ENCODE data around the gene UBE3C. TPM values are rescaled to one million over a fixed set of nuclear protein-coding genes. Genes with fewer than 3 reads are reported as not detected.

UBE3C gene
- polyA plus RNA-seq, 1 donor: 45.6 TPM

DNA sequence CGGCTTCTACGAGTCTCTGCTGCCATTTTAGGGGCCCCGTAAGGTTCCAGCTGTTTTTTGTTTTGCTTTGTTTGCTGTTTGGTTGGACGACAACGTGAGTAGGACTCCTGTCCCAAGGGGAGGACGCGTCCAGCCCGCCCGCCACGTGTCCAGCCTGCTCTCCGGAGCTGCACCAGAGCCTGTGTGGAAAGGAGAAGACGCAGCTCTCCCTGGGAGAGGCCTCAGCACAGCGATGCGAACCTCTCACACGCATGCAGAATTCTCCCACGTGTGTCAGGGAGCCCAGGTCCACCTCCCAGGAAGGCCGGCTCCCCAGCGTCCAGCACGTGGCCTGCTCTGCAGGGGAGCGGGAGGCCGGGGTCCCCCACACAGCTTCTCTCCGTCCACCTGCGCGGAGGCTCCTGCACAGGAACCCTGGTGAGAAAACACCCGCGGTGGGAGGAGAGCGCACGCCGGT, 161.7 kb downstream of the UBE3C start:
- H3K4me3 ChIP-seq (ENCODE audit: low read length): no peak overlapping the region
- no CpG with 5 or more reads among the region's 29 CpGs for WGBS (ENCODE audit: insufficient coverage, low lambda C conversion rate)
- no peak for DNase-seq
- no peak overlapping the region for H3K27ac ChIP-seq (ENCODE audit: low read length)
- H3K36me3 ChIP-seq (ENCODE audit: control insufficient read depth, insufficient read depth, low read length): no peaks in the 10 kb centered on the region
- no peaks in the 10 kb centered on the region for H3K27me3 ChIP-seq (ENCODE audit: control insufficient read depth, insufficient read depth, low read length)
- H3K9me3 ChIP-seq (ENCODE audit: control insufficient read depth, low read depth, low read length): peaks cover 11% of the 10 kb centered on the region
- no peaks in the 10 kb centered on the region for H3K4me1 ChIP-seq (ENCODE audit: control insufficient read depth, insufficient read depth, low read length)

- Histone ChIP-seq H3K36me3 (ENCODE audit: control insufficient read depth, insufficient read depth, low read length) (no peaks in the 10 kb centered on the region), H3K9me3 (ENCODE audit: control insufficient read depth, low read depth, low read length) (peaks cover 11% of the 10 kb centered on the region), H3K27me3 (ENCODE audit: control insufficient read depth, insufficient read depth, low read length) (no peaks in the 10 kb centered on the region), H3K4me3 (ENCODE audit: low read length) (no peak overlapping the region), H3K27ac (ENCODE audit: low read length) (no peak overlapping the region), H3K4me1 (ENCODE audit: control insufficient read depth, insufficient read depth, low read length) (no peaks in the 10 kb centered on the region)
- no peak for DNase-seq
- 100% methylated on average over 2 of the region's 10 CpGs for WGBS (ENCODE audit: insufficient coverage, low lambda C conversion rate)
Observed at GRCh38 chr7:157301610-157302120, 162.9 kb downstream of the UBE3C start.

DNA sequence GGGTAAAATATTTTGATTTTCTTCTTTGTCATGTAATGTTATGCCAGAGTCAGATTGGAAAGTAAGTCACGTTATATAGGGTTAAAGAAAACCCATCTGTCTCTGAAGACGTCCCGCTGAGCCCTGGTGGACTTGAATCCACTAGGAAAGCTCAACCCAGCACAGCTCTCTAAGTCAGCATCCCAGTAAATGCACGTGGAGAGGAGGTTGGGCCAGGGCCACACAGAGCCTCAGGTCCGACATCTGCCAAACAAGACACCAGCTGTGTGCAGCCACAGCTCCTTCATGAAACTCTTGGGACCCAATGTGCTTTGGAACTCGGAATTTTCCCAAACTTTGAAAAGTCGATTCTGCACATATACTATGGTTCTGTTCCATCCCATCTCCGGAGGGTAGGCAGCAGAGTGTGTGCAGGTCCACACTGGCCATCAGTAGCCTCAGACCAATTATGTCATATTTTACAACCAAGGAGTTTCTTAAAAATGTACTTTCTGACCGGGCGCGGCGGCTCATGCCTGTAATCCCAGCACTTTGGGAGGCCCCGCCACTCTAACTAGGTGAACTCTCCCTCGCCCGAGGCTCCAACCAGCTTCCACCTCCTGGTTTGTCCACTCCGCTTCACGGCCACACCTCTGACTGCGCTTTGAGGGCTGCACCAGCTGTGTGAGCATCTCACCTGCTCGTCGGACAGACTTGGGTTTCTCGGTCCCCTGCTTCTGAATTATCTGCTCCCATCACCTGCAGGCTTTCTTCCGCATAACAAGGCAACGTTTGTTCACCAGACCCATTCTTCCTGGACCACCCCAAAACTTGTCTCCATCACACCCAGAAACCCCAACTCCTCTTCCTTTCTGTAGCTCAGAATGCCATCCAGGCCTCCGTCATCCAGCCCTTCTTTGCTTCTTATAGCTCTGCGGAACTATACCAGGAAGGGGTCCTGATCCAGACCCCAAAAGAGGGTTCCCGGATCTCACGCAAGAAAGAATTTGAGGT, 168.4 kb downstream of the UBE3C start:
- no peak for DNase-seq
- H3K27me3 ChIP-seq (ENCODE audit: control insufficient read depth, insufficient read depth, low read length): no peaks in the 10 kb centered on the region
- H3K27ac ChIP-seq (ENCODE audit: low read length): no peak overlapping the region
- WGBS (ENCODE audit: insufficient coverage, low lambda C conversion rate): 100% methylated on average over 1 of the region's 27 CpGs
- no peaks in the 10 kb centered on the region for H3K9me3 ChIP-seq (ENCODE audit: control insufficient read depth, low read depth, low read length)
- no peak overlapping the region for H3K4me3 ChIP-seq (ENCODE audit: low read length)
- no peaks in the 10 kb centered on the region for H3K4me1 ChIP-seq (ENCODE audit: control insufficient read depth, insufficient read depth, low read length)
- H3K36me3 ChIP-seq (ENCODE audit: control insufficient read depth, insufficient read depth, low read length): no peaks in the 10 kb centered on the region

GRCh38 chr7:157309988-157310668, 171.4 kb downstream of the UBE3C start:
- Histone ChIP-seq H3K4me1 (ENCODE audit: control insufficient read depth, insufficient read depth, low read length) (no peaks in the 10 kb centered on the region), H3K36me3 (ENCODE audit: control insufficient read depth, insufficient read depth, low read length) (no peaks in the 10 kb centered on the region), H3K4me3 (ENCODE audit: low read length) (no peak overlapping the region), H3K27ac (ENCODE audit: low read length) (no peak overlapping the region), H3K9me3 (ENCODE audit: control insufficient read depth, low read depth, low read length) (no peaks in the 10 kb centered on the region), H3K27me3 (ENCODE audit: control insufficient read depth, insufficient read depth, low read length) (no peaks in the 10 kb centered on the region)
- 50% methylated on average over 1 of the region's 10 CpGs for whole genome bisulfite sequencing (ENCODE audit: insufficient coverage, low lambda C conversion rate)
- DNase-seq: no peak

GRCh38 chr7:157310676-157311185, 172.0 kb downstream of the UBE3C start:
- no CpG with 5 or more reads among the region's 7 CpGs for WGBS (ENCODE audit: insufficient coverage, low lambda C conversion rate)
- no peaks in the 10 kb centered on the region for H3K4me1 ChIP-seq (ENCODE audit: control insufficient read depth, insufficient read depth, low read length)
- H3K27ac ChIP-seq (ENCODE audit: low read length): no peak overlapping the region
- no peak overlapping the region for H3K4me3 ChIP-seq (ENCODE audit: low read length)
- no peaks in the 10 kb centered on the region for H3K36me3 ChIP-seq (ENCODE audit: control insufficient read depth, insufficient read depth, low read length)
- DNase-seq: no peak
- H3K9me3 ChIP-seq (ENCODE audit: control insufficient read depth, low read depth, low read length): no peaks in the 10 kb centered on the region
- H3K27me3 ChIP-seq (ENCODE audit: control insufficient read depth, insufficient read depth, low read length): no peaks in the 10 kb centered on the region

DNA sequence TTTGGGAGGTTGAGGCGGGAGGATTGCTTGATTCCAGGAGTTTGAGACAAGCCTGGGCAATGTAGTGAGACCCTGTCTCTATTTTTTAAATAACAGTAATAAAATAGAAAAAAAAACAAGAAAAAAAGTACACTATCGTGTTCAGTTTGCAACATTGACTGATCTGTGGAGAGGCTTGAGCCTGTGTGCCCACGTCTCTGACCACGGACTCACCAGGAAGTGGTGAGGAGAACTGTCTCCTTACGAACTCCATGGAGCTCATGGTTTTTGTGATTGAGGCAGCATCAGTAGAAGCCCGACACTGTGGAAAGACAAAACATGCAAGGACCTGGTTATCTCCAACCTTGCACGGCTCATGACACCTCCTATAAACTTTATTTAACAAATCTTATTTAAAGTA, 174.2 kb downstream of the UBE3C start:
- no peaks in the 10 kb centered on the region for H3K9me3 ChIP-seq (ENCODE audit: control insufficient read depth, low read depth, low read length)
- DNase-seq: no peak
- WGBS (ENCODE audit: insufficient coverage, low lambda C conversion rate): 84% methylated on average over 3 of the region's 7 CpGs
- H3K36me3 ChIP-seq (ENCODE audit: control insufficient read depth, insufficient read depth, low read length): no peaks in the 10 kb centered on the region
- no peak overlapping the region for H3K27ac ChIP-seq (ENCODE audit: low read length)
- H3K4me1 ChIP-seq (ENCODE audit: control insufficient read depth, insufficient read depth, low read length): no peaks in the 10 kb centered on the region
- H3K4me3 ChIP-seq (ENCODE audit: low read length): no peak overlapping the region
- H3K27me3 ChIP-seq (ENCODE audit: control insufficient read depth, insufficient read depth, low read length): no peaks in the 10 kb centered on the region

GRCh38 chr7:157313645-157314044, 174.9 kb downstream of the UBE3C start:
- Histone ChIP-seq H3K4me3 (ENCODE audit: low read length) (no peak overlapping the region), H3K4me1 (ENCODE audit: control insufficient read depth, insufficient read depth, low read length) (no peaks in the 10 kb centered on the region), H3K27me3 (ENCODE audit: control insufficient read depth, insufficient read depth, low read length) (no peaks in the 10 kb centered on the region), H3K27ac (ENCODE audit: low read length) (no peak overlapping the region), H3K9me3 (ENCODE audit: control insufficient read depth, low read depth, low read length) (no peaks in the 10 kb centered on the region), H3K36me3 (ENCODE audit: control insufficient read depth, insufficient read depth, low read length) (no peaks in the 10 kb centered on the region)
- WGBS (ENCODE audit: insufficient coverage, low lambda C conversion rate): no CpG with 5 or more reads among the region's 15 CpGs
- DNase-seq: no peak

GRCh38 chr7:157318015-157318706, 179.4 kb downstream of the UBE3C start:
- WGBS (ENCODE audit: insufficient coverage, low lambda C conversion rate): 60% methylated on average over 2 of the region's 14 CpGs
- H3K4me3 ChIP-seq (ENCODE audit: low read length): no peak overlapping the region
- no peaks in the 10 kb centered on the region for H3K4me1 ChIP-seq (ENCODE audit: control insufficient read depth, insufficient read depth, low read length)
- H3K27me3 ChIP-seq (ENCODE audit: control insufficient read depth, insufficient read depth, low read length): no peaks in the 10 kb centered on the region
- H3K9me3 ChIP-seq (ENCODE audit: control insufficient read depth, low read depth, low read length): no peaks in the 10 kb centered on the region
- no peak for DNase-seq
- H3K36me3 ChIP-seq (ENCODE audit: control insufficient read depth, insufficient read depth, low read length): no peaks in the 10 kb centered on the region
- H3K27ac ChIP-seq (ENCODE audit: low read length): no peak overlapping the region

All from large intestine (tissue), 3 donors.